GM21526 (cell line): Measurements from ENCODE around the gene SHC1.

Source experiments
- ATAC-seq: cut with Tn5 transposase; IDR thresholded peaks from one replicate; pipeline ENCODE4 v1.9.1; 2021; ENCODE audit warnings: moderate library complexity; ENCODE audit not compliant: unreplicated experiment, low FRiP score

SHC1 gene

DNA sequence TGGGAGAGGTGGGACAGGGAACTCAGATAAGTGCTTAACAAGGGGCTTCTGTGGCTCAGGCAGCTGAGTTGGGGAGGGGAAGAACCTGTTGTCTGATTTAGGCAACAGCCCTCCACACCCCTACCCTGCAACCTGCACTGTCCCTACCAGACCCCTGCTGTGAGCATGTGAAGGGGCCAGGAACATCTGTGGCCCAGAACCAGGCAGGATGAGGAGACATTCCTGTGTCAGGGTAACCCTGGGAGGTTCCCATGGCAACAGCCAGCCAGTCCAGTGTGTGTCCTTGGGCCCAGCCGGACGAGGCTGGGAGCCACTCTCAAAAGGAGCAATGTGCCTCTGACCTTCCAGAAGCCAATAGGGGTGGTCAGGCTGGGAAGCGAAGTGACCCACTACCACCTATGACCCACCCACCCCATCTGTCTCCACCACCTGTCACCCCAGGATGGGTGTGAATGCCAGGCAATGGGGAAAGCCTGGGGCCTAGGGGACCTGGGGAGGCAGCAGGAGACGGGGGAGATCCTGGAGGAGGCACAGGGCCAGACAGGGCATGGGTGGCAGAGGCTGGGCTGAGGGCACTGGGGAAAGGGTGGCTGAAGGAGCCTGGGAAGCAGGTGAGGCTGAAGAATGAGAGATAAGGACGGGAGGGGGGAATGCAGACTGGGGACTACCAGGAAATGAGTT, 29.1 kb downstream of the SHC1 start:
- no peak for ATAC-seq

DNA sequence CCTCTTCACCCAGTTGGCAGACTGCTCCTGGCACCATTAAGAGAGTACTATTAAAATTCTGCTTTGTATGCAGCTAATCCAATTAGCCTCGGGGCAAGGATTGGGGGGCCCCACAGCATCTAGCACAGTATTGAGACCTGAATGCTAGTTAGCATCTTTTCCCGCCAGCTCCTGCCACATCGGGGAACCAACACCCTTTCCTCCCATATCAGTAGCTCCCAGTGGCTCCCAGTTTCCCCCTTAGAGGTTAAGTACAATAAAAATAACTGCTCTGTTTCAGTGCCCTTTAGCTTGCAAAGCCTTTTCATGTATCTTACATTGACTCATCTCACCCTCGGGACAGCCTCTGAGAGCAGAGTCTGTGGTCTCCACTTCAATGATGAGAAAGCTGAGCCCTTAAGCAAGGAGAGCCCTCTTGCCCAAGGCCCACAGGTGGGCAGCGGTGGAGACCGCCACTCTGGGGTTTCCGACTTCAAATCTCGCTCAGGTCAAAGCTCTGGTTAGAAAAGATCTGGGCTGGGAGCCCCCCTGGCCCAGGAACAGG, 29.8 kb downstream of the SHC1 start:
- no peak for ATAC-seq

DNA sequence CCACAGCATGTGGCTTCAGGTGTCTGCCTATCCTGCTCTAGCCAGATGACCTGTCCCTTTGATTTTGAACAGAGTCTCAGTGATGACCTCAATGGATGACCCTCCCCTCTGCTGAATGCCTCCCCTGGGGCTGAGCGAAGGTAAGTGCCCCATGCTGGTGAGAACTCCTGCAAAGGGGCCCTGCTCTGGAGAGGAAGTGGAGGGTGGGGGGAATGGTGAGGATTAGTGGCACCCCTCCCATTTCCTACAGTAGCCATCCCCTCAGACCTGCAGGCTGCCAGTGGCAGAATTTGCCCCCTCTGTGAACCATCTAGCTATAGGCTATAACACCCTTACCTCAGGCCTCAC, 30.4 kb downstream of the SHC1 start:
- ATAC-seq, result no peak

- ATAC-seq, result no peak
Observed at GRCh38 chr1:154938604-154939399, 31.7 kb downstream of the SHC1 start.

DNA sequence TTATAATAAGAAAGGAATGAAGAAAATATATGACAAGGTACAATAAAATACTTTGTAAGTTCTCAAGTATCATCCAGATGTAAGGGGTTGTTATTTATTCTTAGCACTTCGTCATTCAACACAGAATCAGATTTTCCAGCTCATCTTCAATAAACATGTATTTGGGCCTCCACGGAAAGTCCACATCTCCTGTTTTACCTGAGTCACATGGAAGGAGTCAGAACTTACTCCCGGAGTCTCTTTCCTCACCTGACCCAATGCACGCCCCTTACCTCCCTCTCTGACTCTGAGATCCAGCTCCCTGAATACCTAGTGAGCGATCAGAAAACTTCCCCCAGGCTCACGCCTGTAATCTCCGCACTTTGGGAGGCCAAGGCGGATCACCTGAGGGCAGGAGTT, 32.6 kb downstream of the SHC1 start:
- ATAC-seq, result no peak

- ATAC-seq, result peak; percentile 52
Observed at GRCh38 chr1:154937085-154937987, 33.2 kb downstream of the SHC1 start.

GRCh38 chr1:154936555-154937084, 33.9 kb downstream of the SHC1 start, which contains the start of gene PMVK:
Gene PMVK (minus strand): TSS chr1:154936719. CDS start chr1:154936685, 34 bp downstream.
- peak; percentile 60 for ATAC-seq

DNA sequence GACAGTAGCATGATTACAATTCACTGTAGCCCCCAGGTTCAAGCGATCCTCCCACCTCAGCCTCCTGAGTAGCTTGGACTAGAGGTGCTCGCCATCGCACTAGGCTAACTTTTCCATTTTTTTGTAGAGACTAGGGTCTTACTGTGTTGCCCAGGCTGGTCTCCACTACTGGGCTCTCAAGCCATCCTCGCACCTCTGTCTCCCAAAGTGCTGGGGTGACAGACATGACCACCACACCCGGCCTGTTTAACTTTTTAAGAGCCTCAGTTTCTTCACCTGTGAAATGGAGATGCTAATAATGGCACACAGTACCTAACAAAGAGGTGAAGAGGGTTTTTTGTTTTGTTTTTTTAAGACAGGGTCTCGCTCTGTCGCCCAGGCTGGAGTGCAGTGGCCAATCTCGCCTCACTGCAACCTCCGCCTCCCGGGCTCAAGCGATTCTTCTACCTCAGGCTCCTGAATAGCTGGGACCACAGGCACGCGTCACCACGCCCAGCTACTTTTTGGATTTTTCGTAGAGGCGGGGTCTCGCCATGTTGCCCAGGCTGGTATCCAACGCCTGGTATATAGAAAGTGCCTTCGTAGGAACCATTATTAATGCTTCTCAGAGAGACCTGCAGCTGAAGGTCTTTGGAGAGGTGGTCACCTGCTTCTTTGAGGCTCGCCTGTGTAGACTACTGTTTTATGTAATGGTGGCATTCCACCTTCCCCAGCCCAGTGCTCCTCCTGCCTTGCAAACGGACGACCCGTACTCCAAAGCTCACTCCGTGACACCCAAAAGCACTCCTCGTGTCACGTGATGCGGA, 34.6 kb downstream of the SHC1 start:
- ATAC-seq, result peak; percentile 0

- ATAC-seq, result no peak
Observed at GRCh38 chr1:154934358-154934948, 36.1 kb downstream of the SHC1 start.

GRCh38 chr1:154931940-154932487, 38.5 kb downstream of the SHC1 start:
- ATAC-seq, result no peak

- ATAC-seq, result no peak
Observed at GRCh38 chr1:154926201-154926600, 44.3 kb downstream of the SHC1 start.

GRCh38 chr1:154925335-154926170, 45.0 kb downstream of the SHC1 start:
- no peak for ATAC-seq

DNA sequence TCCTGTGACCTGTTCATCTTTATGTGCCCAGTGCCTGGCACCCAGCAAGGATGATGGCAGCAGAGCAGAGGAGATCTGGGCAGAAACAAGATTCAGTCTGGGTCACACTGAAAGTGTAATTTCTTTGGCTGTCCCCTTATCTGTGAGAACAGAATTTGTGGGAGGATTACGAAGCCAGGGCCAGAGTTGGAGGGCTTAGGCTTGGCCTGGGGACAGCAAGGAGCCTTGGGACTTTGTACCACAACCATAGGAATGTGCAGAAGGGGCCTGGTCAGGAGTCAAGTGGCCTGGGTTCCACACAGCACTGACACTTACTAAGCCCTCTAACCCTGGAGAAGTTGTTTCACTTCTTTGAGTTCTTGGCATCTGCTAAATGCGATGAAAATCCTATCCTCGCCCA, 46.9 kb downstream of the SHC1 start:
- no peak for ATAC-seq

- ATAC-seq, result no peak
Observed at GRCh38 chr1:154913273-154913672, 57.3 kb downstream of the SHC1 start.

GRCh38 chr1:154912755-154913154, 57.8 kb downstream of the SHC1 start:
- no peak for ATAC-seq
